HepG2 (cell line): Measurements from ENCODE around the gene NKD1. TPM values are rescaled to one million over a fixed set of nuclear protein-coding genes. Genes with fewer than 3 reads are reported as not detected.

Experiments used
- FOXA1 ChIP-seq, 2 experiments: fragments of 450-650 bp in 1 of 2; sonication (generic) in 1 of 2; formaldehyde crosslinking in 1 of 2; IDR thresholded peaks; 2 replicates each; pipeline versions ENCODE4 v1.4.0 to v1.6.1; 2016 to 2020; ENCODE audit warnings: missing genetic modification reagents in 1 of 2
- GATA4 ChIP-seq: sonication (generic); IDR thresholded peaks from 2 replicates; pipeline ENCODE4 v1.6.1; 2016; ENCODE audit warnings: antibody characterized with exemption, low read depth, borderline replicate concordance
- HDAC1 ChIP-seq: sonication (generic); formaldehyde crosslinking; IDR thresholded peaks from 2 replicates; pipeline ENCODE4 v1.5.1; 2020; ENCODE audit warnings: mild to moderate bottlenecking, missing genetic modification reagents
- HNRNPL ChIP-seq: fragments of 200-400 bp; formaldehyde crosslinking; IDR thresholded peaks from 2 replicates; pipeline ENCODE4 v1.6.1; 2017; ENCODE audit warnings: mild to moderate bottlenecking, low read depth, low read length
- KDM6A ChIP-seq: IDR thresholded peaks from 2 replicates; pipeline ENCODE4 v1.6.1; 2016; ENCODE audit warnings: low read depth
- MATR3 ChIP-seq: sonication (generic); formaldehyde crosslinking; IDR thresholded peaks from 2 replicates; pipeline ENCODE4 v1.4.0; 2020; ENCODE audit warnings: missing genetic modification reagents
- MAZ ChIP-seq, 2 experiments: sonication (generic) in 1 of 2; formaldehyde crosslinking in 1 of 2; IDR thresholded peaks; 2 replicates each; pipeline versions ENCODE4 v1.5.0 to v1.6.1; 2012 to 2020; ENCODE audit warnings: low read depth in 2 of 2, mild to moderate bottlenecking in 2 of 2, borderline replicate concordance in 1 of 2, improper control_type of control experiment in 1 of 2, low read length in 1 of 2, missing genetic modification reagents in 1 of 2, moderate library complexity in 1 of 2
- MXI1 ChIP-seq: IDR thresholded peaks from 3 replicates; pipeline ENCODE4 v1.6.1; 2012; ENCODE audit warnings: low read depth, low read length, inconsistent platforms, borderline replicate concordance
- NCOA5 ChIP-seq: sonication (generic); formaldehyde crosslinking; IDR thresholded peaks from 2 replicates; pipeline ENCODE4 v1.4.0; 2020; ENCODE audit warnings: missing genetic modification reagents
- POLR2A ChIP-seq, 2 experiments: IDR thresholded peaks; 2 replicates each; pipeline ENCODE4 v1.6.1; 2011; ENCODE audit warnings: low read depth in 2 of 2, low read length in 2 of 2, mild to moderate bottlenecking in 1 of 2, moderate library complexity in 1 of 2; ENCODE audit not compliant: insufficient read depth in 1 of 2
- ZNF773 ChIP-seq: sonication (generic); formaldehyde crosslinking; IDR thresholded peaks from 2 replicates; pipeline ENCODE4 v1.4.0; 2020; ENCODE audit warnings: missing genetic modification reagents, borderline replicate concordance
- polyA plus RNA-seq, 8 experiments: library from polyadenylated mRNA; depleted of rRNA in 3 of 8; stranded (reverse) in 7 of 8; unstranded in 1 of 8; fragments of >200 nt; fragmentation: Illumina TruSeq in 4 of 8; extraction: Trizol in 4 of 8; gene quantifications; 2 replicates each; pipeline versions ENCODE4 v1.2.1 to v1.2.3, GENCODE V29; 2011 to 2016; ENCODE audit warnings: low read depth in 4 of 8, missing spikeins in 1 of 8, mixed read lengths in 1 of 8; ENCODE audit not compliant: insufficient read depth in 1 of 8
- total RNA-seq, 5 experiments: library from RNA; depleted of rRNA; stranded (reverse); fragments of >200 nt; fragmentation: Illumina TruSeq; extraction: Trizol; gene quantifications; 2 replicates each; pipeline ENCODE4 v1.2.3, GENCODE V29; 2016; ENCODE audit warnings: low read depth in 1 of 5
- TF ChIP-seq, protein P1 (sequence below): sonication (generic); formaldehyde crosslinking; IDR thresholded peaks from one replicate; pipeline ENCODE4 v1.5.1; 2020; ENCODE audit warnings: mild to moderate bottlenecking, missing genetic modification reagents; ENCODE audit errors: not compliant biosample characterization
- TF ChIP-seq, protein P2 (sequence below): sonication (generic); formaldehyde crosslinking; IDR thresholded peaks from 2 replicates; pipeline ENCODE4 v1.4.0; 2020; ENCODE audit warnings: mild to moderate bottlenecking, missing genetic modification reagents, borderline replicate concordance
- TF ChIP-seq, protein P3 (sequence below): sonication (generic); formaldehyde crosslinking; IDR thresholded peaks from 2 replicates; pipeline ENCODE4 v1.4.0; 2020; ENCODE audit warnings: missing genetic modification reagents

NKD1 gene
- total and polyA plus RNA-seq, 2 of the 13 experiments (the other 11 are each of a cell fraction or from before 2014, with no cell fraction given): 70.4 to 121 TPM

DNA sequence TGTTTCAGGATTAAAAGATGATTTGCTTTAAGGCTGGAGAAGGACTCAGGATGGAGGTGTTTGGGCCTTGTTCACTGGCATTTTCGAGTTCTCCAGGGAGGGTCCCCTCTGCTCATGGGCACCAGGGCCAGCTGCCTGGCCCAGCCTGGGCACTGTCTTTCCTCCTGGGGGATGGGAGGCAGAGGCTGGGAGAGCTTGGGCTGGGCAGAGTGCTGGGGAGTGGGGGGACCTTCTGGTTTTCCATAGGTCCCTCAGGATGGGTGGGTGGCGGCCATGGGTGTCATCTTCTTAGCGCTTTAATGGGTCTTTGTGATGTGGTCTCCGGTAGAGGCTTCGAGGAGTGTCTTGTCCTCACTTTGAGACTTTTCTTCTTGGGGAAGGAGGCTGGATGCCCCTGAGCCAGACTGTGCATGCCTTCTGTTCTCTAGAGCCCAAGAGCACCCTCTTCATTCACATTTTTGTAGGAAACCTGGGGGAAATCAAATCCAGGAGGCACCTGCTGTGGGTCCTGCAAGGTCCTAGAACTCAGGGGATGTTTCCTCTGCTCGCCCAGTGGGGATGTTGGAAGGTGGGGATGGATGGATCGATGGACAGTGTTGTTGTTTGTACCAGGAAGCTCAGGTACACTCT is 5.7 kb downstream of the NKD1 start (continued):
- TF ChIP-seq, protein P1, sequence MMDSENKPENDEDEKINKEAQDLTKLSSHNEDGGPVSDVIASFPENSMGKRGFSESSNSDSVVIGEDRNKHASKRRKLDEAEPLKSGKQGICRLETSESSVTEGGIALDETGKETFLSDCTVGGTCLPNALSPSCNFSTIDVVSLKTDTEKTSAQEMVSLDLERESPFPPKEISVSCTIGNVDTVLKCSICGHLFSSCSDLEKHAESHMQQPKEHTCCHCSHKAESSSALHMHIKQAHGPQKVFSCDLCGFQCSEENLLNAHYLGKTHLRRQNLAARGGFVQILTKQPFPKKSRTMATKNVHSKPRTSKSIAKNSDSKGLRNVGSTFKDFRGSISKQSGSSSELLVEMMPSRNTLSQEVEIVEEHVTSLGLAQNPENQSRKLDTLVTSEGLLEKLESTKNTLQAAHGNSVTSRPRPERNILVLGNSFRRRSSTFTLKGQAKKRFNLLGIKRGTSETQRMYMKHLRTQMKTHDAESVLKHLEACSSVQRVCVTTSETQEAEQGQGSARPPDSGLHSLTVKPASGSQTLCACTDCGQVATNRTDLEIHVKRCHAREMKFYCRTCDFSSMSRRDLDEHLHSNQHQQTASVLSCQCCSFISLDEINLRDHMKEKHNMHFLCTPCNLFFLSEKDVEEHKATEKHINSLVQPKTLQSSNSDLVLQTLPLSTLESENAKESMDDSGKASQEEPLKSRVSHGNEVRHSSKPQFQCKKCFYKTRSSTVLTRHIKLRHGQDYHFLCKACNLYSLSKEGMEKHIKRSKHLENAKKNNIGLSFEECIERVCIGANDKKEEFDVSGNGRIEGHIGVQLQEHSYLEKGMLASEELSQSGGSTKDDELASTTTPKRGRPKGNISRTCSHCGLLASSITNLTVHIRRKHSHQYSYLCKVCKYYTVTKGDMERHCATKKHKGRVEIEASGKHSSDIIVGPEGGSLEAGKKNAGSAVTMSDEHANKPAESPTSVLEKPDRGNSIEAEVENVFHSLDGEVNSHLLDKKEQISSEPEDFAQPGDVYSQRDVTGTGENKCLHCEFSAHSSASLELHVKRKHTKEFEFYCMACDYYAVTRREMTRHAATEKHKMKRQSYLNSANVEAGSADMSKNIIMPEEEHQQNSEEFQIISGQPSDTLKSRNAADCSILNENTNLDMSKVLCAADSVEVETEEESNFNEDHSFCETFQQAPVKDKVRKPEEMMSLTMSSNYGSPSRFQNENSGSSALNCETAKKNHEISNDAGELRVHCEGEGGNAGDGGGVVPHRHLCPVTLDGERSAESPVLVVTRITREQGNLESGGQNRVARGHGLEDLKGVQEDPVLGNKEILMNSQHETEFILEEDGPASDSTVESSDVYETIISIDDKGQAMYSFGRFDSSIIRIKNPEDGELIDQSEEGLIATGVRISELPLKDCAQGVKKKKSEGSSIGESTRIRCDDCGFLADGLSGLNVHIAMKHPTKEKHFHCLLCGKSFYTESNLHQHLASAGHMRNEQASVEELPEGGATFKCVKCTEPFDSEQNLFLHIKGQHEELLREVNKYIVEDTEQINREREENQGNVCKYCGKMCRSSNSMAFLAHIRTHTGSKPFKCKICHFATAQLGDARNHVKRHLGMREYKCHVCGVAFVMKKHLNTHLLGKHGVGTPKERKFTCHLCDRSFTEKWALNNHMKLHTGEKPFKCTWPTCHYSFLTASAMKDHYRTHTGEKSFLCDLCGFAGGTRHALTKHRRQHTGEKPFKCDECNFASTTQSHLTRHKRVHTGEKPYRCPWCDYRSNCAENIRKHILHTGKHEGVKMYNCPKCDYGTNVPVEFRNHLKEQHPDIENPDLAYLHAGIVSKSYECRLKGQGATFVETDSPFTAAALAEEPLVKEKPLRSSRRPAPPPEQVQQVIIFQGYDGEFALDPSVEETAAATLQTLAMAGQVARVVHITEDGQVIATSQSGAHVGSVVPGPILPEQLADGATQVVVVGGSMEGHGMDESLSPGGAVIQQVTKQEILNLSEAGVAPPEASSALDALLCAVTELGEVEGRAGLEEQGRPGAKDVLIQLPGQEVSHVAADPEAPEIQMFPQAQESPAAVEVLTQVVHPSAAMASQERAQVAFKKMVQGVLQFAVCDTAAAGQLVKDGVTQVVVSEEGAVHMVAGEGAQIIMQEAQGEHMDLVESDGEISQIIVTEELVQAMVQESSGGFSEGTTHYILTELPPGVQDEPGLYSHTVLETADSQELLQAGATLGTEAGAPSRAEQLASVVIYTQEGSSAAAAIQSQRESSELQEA (CRISPR knock-in tag): no peak
- TF ChIP-seq ZNF773 (CRISPR knock-in tag) (no peak), MAZ (IDR thresholded peaks at IDR 0.05; ENCODE audit: borderline replicate concordance, low read depth, low read length) (no peak), MAZ (CRISPR knock-in tag; IDR thresholded peaks at IDR 0.05; ENCODE audit: low read depth) (no peak), NCOA5 (CRISPR knock-in tag) (no peak), HDAC1 (CRISPR knock-in tag) (no peak), POLR2A (IDR thresholded peaks at IDR 0.05; ENCODE audit: insufficient read depth in 1 of 2, low read depth in 2 of 2, low read length in 2 of 2) (peak; percentile 23 to 43; a peak in 1 of 4 replicates), MATR3 (CRISPR knock-in tag) (no peak), FOXA1 (IDR thresholded peaks at IDR 0.05) (no peak), FOXA1 (CRISPR knock-in tag; IDR thresholded peaks at IDR 0.05) (no peak), MXI1 (no peak), KDM6A (no peak), HNRNPL (peak; percentile 45; the same call in 1 of the 2 replicates), GATA4 (no peak)
- TF ChIP-seq, protein P2, sequence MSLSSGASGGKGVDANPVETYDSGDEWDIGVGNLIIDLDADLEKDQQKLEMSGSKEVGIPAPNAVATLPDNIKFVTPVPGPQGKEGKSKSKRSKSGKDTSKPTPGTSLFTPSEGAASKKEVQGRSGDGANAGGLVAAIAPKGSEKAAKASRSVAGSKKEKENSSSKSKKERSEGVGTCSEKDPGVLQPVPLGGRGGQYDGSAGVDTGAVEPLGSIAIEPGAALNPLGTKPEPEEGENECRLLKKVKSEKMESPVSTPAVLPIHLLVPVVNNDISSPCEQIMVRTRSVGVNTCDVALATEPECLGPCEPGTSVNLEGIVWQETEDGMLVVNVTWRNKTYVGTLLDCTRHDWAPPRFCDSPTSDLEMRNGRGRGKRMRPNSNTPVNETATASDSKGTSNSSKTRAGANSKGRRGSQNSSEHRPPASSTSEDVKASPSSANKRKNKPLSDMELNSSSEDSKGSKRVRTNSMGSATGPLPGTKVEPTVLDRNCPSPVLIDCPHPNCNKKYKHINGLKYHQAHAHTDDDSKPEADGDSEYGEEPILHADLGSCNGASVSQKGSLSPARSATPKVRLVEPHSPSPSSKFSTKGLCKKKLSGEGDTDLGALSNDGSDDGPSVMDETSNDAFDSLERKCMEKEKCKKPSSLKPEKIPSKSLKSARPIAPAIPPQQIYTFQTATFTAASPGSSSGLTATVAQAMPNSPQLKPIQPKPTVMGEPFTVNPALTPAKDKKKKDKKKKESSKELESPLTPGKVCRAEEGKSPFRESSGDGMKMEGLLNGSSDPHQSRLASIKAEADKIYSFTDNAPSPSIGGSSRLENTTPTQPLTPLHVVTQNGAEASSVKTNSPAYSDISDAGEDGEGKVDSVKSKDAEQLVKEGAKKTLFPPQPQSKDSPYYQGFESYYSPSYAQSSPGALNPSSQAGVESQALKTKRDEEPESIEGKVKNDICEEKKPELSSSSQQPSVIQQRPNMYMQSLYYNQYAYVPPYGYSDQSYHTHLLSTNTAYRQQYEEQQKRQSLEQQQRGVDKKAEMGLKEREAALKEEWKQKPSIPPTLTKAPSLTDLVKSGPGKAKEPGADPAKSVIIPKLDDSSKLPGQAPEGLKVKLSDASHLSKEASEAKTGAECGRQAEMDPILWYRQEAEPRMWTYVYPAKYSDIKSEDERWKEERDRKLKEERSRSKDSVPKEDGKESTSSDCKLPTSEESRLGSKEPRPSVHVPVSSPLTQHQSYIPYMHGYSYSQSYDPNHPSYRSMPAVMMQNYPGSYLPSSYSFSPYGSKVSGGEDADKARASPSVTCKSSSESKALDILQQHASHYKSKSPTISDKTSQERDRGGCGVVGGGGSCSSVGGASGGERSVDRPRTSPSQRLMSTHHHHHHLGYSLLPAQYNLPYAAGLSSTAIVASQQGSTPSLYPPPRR (CRISPR knock-in tag): no peak
- TF ChIP-seq, protein P3, sequence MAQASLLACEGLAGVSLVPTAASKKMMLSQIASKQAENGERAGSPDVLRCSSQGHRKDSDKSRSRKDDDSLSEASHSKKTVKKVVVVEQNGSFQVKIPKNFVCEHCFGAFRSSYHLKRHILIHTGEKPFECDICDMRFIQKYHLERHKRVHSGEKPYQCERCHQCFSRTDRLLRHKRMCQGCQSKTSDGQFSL (CRISPR knock-in tag): no peak
